Endothelial cell of umbilical vein (primary cell): ENCODE results near the gene NPS. TPM values are rescaled to one million over a fixed set of nuclear protein-coding genes. Genes with fewer than 3 reads are reported as not detected.

Experiments used
- BruUV-seq: library from RNA; stranded (reverse); fragments of 400-500 nt; replicated peaks from 2 replicates; lab custom pipeline; 2021; lab: Mats Ljungman, UMichigan
- CTCF ChIA-PET: fragments of 300-600, 350-600 bp; sonication (Branson Sonifier 250); formaldehyde crosslinking; loops from one replicate; lab custom pipeline; 2021; ENCODE audit warnings: antibody characterized with exemption, inconsistent platforms; lab: Charles Lee
- POLR2A ChIA-PET: fragments of 300-600, 350-600 bp; sonication (Branson Sonifier 250); formaldehyde crosslinking; loops from one replicate; lab custom pipeline; 2021; ENCODE audit warnings: antibody characterized with exemption, inconsistent platforms; lab: Charles Lee
- DNase-seq: peaks from one replicate; pipeline ENCODE4 v3.0.0-alpha.2; 2011; ENCODE audit warnings: low read depth, low spot score
- FAIRE-seq: peaks from 2 replicates; lab custom pipeline; 2011; peaks lifted over from hg19 to GRCh38; lab: Jason Lieb, UNC
- H2AFZ ChIP-seq: 2 replicates; pipeline ENCODE4 v1.6.0; 2012; ENCODE audit warnings: low read depth, low read length, control low read depth, inconsistent platforms
- H3K27ac ChIP-seq: 2 replicates; pipeline ENCODE4 v1.5.1; 2011; ENCODE audit warnings: low read depth, mild to moderate bottlenecking, control low read depth, low read length, moderate library complexity; ENCODE audit not compliant: insufficient read depth
- H3K27me3 ChIP-seq, 2 experiments: 2 replicates each; pipeline versions ENCODE4 v1.6.0 to v1.6.1; 2011; ENCODE audit warnings: low read length in 2 of 2, mixed read lengths in 1 of 2; ENCODE audit not compliant: control insufficient read depth in 2 of 2, insufficient read depth in 2 of 2
- H3K36me3 ChIP-seq, 2 experiments: 2 replicates in 1 of 2; 3 replicates in 1 of 2; pipeline ENCODE4 v1.5.1; 2011; ENCODE audit warnings: low read length in 2 of 2, mild to moderate bottlenecking in 1 of 2, moderate library complexity in 1 of 2; ENCODE audit not compliant: control insufficient read depth in 2 of 2, insufficient read depth in 2 of 2; ENCODE audit errors: extremely low read depth in 1 of 2
- H3K4me1 ChIP-seq: 3 replicates; pipeline ENCODE4 v1.5.1; 2011; ENCODE audit warnings: mild to moderate bottlenecking, low read length; ENCODE audit not compliant: control insufficient read depth, insufficient read depth; ENCODE audit errors: extremely low read depth
- H3K4me2 ChIP-seq: 2 replicates; pipeline ENCODE4 v1.6.1; 2011; ENCODE audit warnings: low read length, control low read depth, mixed read lengths; ENCODE audit not compliant: insufficient read depth
- H3K4me3 ChIP-seq, 3 experiments: fragments of 200-600 bp in 1 of 3; sonication (generic), shearing (Covaris generic) in 1 of 3; replicated peaks in 1 of 3; 2 replicates each; pipeline ENCODE4 v1.5.1; 2011 to 2016; ENCODE audit warnings: control low read depth in 3 of 3, low read length in 3 of 3, mild to moderate bottlenecking in 2 of 3, inconsistent platforms in 1 of 3, low read depth in 1 of 3, moderate library complexity in 1 of 3; ENCODE audit not compliant: insufficient read depth in 1 of 3
- H3K79me2 ChIP-seq: 2 replicates; pipeline ENCODE4 v1.6.0; 2012; ENCODE audit warnings: low read length, inconsistent platforms; ENCODE audit not compliant: control insufficient read depth, insufficient read depth
- H3K9ac ChIP-seq: replicated peaks from 2 replicates; pipeline ENCODE3; 2011; ENCODE audit warnings: low read length, control low read depth; ENCODE audit not compliant: insufficient read depth; ENCODE audit errors: extremely low read depth
- H3K9me1 ChIP-seq: replicated peaks from 3 replicates; pipeline ENCODE4 v1.6.0; 2011; ENCODE audit warnings: mild to moderate bottlenecking, low read length; ENCODE audit not compliant: control insufficient read depth, insufficient read depth; ENCODE audit errors: extremely low read depth
- H3K9me3 ChIP-seq: replicated peaks from 2 replicates; pipeline ENCODE4 v1.5.1; 2012; ENCODE audit warnings: low read length, inconsistent platforms; ENCODE audit not compliant: control insufficient read depth, insufficient read depth
- H4K20me1 ChIP-seq: replicated peaks from 2 replicates; pipeline ENCODE3; 2011; ENCODE audit warnings: mild to moderate bottlenecking, low read length; ENCODE audit not compliant: control insufficient read depth, insufficient read depth; ENCODE audit errors: extremely low read depth
- EZH2 ChIP-seq: IDR thresholded peaks from 2 replicates; pipeline ENCODE4 v1.6.1; 2012; ENCODE audit warnings: borderline replicate concordance, low read depth, mild to moderate bottlenecking, moderate library complexity, low read length, inconsistent platforms; ENCODE audit not compliant: severe bottlenecking
- FOS ChIP-seq: IDR thresholded peaks from 2 replicates; pipeline ENCODE4 v1.6.1; 2011; ENCODE audit warnings: mild to moderate bottlenecking, low read length, moderate library complexity, borderline replicate concordance; ENCODE audit not compliant: insufficient read depth
- GATA2 ChIP-seq: IDR thresholded peaks from 2 replicates; pipeline ENCODE4 v1.7.0; 2011; ENCODE audit warnings: low read depth, mild to moderate bottlenecking, moderate library complexity, mixed read lengths, low read length; ENCODE audit not compliant: insufficient read length, insufficient read depth
- JUN ChIP-seq: IDR thresholded peaks from 2 replicates; pipeline ENCODE4 v1.6.1; 2011; ENCODE audit warnings: borderline replicate concordance, low read depth; ENCODE audit not compliant: insufficient read length, insufficient read depth
- MYC ChIP-seq: IDR thresholded peaks from one replicate; pipeline ENCODE4 v1.6.1; 2011; ENCODE audit warnings: mild to moderate bottlenecking, low read depth, low read length
- POLR2A ChIP-seq: IDR thresholded peaks from 2 replicates; pipeline ENCODE4 v1.6.1; 2012; ENCODE audit warnings: low read depth, mild to moderate bottlenecking, control low read depth, low read length
- POLR2AphosphoS5 ChIP-seq: IDR thresholded peaks from 2 replicates; pipeline ENCODE4 v1.6.1; 2012; ENCODE audit warnings: low read depth, mild to moderate bottlenecking, control low read depth, low read length, moderate library complexity; ENCODE audit not compliant: insufficient read depth
- dilution Hi-C: fragments of 300-500 bp; cut with MboI; formaldehyde crosslinking; loops from one replicate; pipeline ENCODE4 v1.15.0; 2019; ENCODE audit warnings: low sequenced_read_pairs; ENCODE audit not compliant: extremely low pct_ligation_motif_present
- intact Hi-C: fragments of 100-400 bp; cut with micrococcal nuclease; formaldehyde crosslinking; loops from one replicate; pipeline ENCODE4 v1.10.0; 2022
- polyA plus RNA-seq, 4 experiments: library from polyadenylated mRNA; depleted of rRNA in 3 of 4; stranded (reverse) in 3 of 4; unstranded in 1 of 4; fragments of >200 nt; gene quantifications; 2 replicates each; pipeline versions ENCODE4 v1.2.1 to v1.2.3, GENCODE V29; 2011 to 2012; ENCODE audit warnings: missing spikeins in 1 of 4
- total RNA-seq: library from RNA; stranded (reverse); gene quantifications from 2 replicates; pipeline ENCODE4 v1.2.3, GENCODE V29; 2021
- TF ChIP-seq, protein P1 (sequence below), 2 donors: IDR thresholded peaks; 1 replicate in 1 of 2; 2 replicates in 1 of 2; pipeline ENCODE4 v1.5.1; 2011; ENCODE audit warnings: low read length in 2 of 2, mild to moderate bottlenecking in 2 of 2, moderate library complexity in 2 of 2, control low read depth in 1 of 2, inconsistent platforms in 1 of 2, low read depth in 1 of 2; ENCODE audit not compliant: insufficient read depth in 1 of 2; ENCODE audit errors: extremely low read depth in 1 of 2
- TF ChIP-seq, protein P2 (sequence below): IDR thresholded peaks from 2 replicates; pipeline ENCODE4 v1.6.1; 2011; ENCODE audit not compliant: insufficient read depth, insufficient read length

NPS gene
- total and polyA plus RNA-seq, 2 donors (not counting 3 experiments of a cell fraction or from before 2014, with no cell fraction given) = not detected

DNA sequence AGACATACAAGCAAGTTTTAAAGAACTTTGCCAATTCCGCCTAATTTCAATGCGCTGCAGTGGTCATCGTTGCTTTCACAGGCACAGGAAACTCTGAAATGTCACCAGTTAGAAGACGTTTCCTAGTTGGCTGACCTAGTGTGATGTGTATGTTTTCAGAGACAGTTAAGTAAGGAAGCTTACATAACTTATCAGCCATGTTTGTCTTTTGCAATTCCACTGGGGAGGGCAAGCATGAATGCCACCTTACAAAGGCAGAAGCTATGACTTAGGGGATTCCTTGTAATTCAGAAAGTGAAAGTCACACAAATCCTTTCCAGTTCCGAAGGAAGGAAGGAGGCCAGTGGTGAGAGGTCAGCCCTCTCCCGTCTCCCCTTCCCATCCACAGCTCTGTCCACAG is 15.0 kb upstream of the NPS start:
- H3K36me3 ChIP-seq = no peaks in the 10 kb centered on the region
- H3K9ac ChIP-seq = no peak overlapping the region
- H3K9me3 ChIP-seq = no peaks in the 10 kb centered on the region
- dilution Hi-C loops (no loop called here), intact Hi-C loops (no loop called here)
- no peaks in the 10 kb centered on the region for H3K4me1 ChIP-seq
- BruUV-seq = no TSS peak
- no peaks in the 10 kb centered on the region for H3K9me1 ChIP-seq
- H2AFZ ChIP-seq = no peak overlapping the region
- no peak overlapping the region for H3K4me2 ChIP-seq
- no peaks in the 10 kb centered on the region for H3K79me2 ChIP-seq
- no peaks in the 10 kb centered on the region for H3K27me3 ChIP-seq
- CTCF ChIA-PET = no interaction called here
- H4K20me1 ChIP-seq = no peaks in the 10 kb centered on the region
- TF ChIP-seq POLR2AphosphoS5 = no peak
- no peak for TF ChIP-seq JUN
- TF ChIP-seq, protein P1, sequence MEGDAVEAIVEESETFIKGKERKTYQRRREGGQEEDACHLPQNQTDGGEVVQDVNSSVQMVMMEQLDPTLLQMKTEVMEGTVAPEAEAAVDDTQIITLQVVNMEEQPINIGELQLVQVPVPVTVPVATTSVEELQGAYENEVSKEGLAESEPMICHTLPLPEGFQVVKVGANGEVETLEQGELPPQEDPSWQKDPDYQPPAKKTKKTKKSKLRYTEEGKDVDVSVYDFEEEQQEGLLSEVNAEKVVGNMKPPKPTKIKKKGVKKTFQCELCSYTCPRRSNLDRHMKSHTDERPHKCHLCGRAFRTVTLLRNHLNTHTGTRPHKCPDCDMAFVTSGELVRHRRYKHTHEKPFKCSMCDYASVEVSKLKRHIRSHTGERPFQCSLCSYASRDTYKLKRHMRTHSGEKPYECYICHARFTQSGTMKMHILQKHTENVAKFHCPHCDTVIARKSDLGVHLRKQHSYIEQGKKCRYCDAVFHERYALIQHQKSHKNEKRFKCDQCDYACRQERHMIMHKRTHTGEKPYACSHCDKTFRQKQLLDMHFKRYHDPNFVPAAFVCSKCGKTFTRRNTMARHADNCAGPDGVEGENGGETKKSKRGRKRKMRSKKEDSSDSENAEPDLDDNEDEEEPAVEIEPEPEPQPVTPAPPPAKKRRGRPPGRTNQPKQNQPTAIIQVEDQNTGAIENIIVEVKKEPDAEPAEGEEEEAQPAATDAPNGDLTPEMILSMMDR (IDR thresholded peaks at IDR 0.05; ENCODE audit: extremely low read depth in 1 of 2, insufficient read depth in 1 of 2, low read depth in 1 of 2, low read length in 2 of 2) = no peak
- no peak for TF ChIP-seq EZH2
- TF ChIP-seq FOS = no peak
- TF ChIP-seq, protein P2, sequence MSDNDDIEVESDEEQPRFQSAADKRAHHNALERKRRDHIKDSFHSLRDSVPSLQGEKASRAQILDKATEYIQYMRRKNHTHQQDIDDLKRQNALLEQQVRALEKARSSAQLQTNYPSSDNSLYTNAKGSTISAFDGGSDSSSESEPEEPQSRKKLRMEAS = no peak
- TF ChIP-seq MYC = no peak
- no peak for TF ChIP-seq GATA2
- TF ChIP-seq POLR2A = no peak
- POLR2A ChIA-PET = no interaction called here
- no peak for FAIRE-seq
- no peak overlapping the region for H3K27ac ChIP-seq
- no peak for DNase-seq
- no peak overlapping the region for H3K4me3 ChIP-seq
